Ascending aorta (tissue), 2 donors: ENCODE results near the gene ZNF695. TPM values are rescaled to one million over a fixed set of nuclear protein-coding genes. Genes with fewer than 3 reads are reported as not detected.
A peak's percentile ranks its signal among the peaks of the same experiment; 100 is the strongest.

Experiments
- DNase-seq, 2 donors: peaks; one replicate each; pipeline ENCODE4 v3.0.0-alpha.2; 2019; ENCODE audit warnings: low spot score in 2 of 2
- H3K27ac ChIP-seq, 2 donors: fragments of 200-600 bp; sonication (generic); one replicate each; pipeline ENCODE4 v1.5.1; 2016 to 2017; ENCODE audit warnings: mild to moderate bottlenecking in 1 of 2
- H3K27me3 ChIP-seq: fragments of 200-600 bp; sonication (generic); one replicate; pipeline ENCODE4 v1.5.1; 2017
- H3K36me3 ChIP-seq, 2 donors: fragments of 200-600 bp; sonication (generic); one replicate each; pipeline ENCODE4 v1.5.1; 2016
- H3K4me1 ChIP-seq, 2 donors: fragments of 200-600 bp; sonication (generic); one replicate each; pipeline ENCODE4 v1.5.1; 2016 to 2017; ENCODE audit warnings: mild to moderate bottlenecking in 1 of 2
- H3K4me3 ChIP-seq, 2 donors: fragments of 200-600 bp; sonication (generic); one replicate each; pipeline ENCODE4 v1.5.1; 2016 to 2017; ENCODE audit warnings: mild to moderate bottlenecking in 1 of 2
- H3K9me3 ChIP-seq, 2 donors: fragments of 200-600 bp; sonication (generic); one replicate each; pipeline ENCODE4 v1.5.1; 2016
- intact Hi-C: fragments of 100-400 bp; cut with DNase I; formaldehyde crosslinking; loops from one replicate; pipeline ENCODE4 v1.15.1; 2023
- total RNA-seq: library from RNA; depleted of rRNA; stranded (reverse); fragments of >200 nt; gene quantifications from one replicate; pipeline ENCODE4 v1.1.0, GENCODE V29; 2016
- TF ChIP-seq, protein P1 (sequence below), 3 experiments: fragments of 200-600 bp in 2 of 3; fragments of 450-650 bp in 1 of 3; sonication (generic) in 2 of 3; IDR thresholded peaks; one replicate each; pipeline ENCODE4 v1.5.1; 2016 to 2019; ENCODE audit warnings: antibody characterized with exemption in 3 of 3, mild to moderate bottlenecking in 1 of 3, moderate library complexity in 1 of 3

ZNF695 gene
- total RNA-seq, 1 donor from 2014 or later, result not detected

DNA sequence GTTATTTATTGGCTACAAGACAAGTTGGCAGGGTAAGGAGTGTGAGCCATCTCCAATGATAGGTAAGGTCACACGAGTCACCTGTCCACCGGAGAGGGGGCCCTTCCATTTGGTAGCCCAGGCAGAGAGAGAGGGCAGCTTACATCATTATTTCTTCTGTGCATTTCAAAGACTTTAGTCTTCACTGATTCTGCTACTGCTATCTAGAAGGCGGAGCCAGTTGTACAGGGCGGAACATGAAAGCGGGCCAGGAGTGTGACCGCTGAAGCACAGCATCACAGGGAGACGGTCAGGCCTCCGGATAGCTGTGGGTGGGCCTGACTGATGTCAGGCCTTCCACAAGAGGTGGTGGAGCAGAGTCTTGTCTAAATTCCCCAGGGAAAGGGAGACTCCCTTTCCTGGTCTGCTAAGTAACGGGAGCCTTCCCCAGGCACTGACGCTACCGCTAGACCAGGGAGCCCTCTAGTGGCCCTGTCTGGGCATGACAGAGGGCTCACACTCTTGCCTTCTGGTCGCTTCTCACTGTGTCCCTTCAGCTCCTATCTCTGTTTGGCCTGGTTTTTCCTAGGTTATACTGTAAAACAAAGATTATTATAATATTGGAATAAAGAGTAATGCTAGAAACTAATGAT is 36.7 kb downstream of the ZNF695 start:
- no peaks in the 10 kb centered on the region for H3K27me3 ChIP-seq
- no peak overlapping the region for H3K4me3 ChIP-seq
- DNase-seq, result peak in 1 of 2 donors; percentile 75
- intact Hi-C loops, result loop anchor here (2.0 kb wide), 1 partner anchor 64 kb away; no protein-coding TSS in a partner anchor
- no peaks in the 10 kb centered on the region for H3K4me1 ChIP-seq
- TF ChIP-seq, protein P1, sequence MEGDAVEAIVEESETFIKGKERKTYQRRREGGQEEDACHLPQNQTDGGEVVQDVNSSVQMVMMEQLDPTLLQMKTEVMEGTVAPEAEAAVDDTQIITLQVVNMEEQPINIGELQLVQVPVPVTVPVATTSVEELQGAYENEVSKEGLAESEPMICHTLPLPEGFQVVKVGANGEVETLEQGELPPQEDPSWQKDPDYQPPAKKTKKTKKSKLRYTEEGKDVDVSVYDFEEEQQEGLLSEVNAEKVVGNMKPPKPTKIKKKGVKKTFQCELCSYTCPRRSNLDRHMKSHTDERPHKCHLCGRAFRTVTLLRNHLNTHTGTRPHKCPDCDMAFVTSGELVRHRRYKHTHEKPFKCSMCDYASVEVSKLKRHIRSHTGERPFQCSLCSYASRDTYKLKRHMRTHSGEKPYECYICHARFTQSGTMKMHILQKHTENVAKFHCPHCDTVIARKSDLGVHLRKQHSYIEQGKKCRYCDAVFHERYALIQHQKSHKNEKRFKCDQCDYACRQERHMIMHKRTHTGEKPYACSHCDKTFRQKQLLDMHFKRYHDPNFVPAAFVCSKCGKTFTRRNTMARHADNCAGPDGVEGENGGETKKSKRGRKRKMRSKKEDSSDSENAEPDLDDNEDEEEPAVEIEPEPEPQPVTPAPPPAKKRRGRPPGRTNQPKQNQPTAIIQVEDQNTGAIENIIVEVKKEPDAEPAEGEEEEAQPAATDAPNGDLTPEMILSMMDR (IDR thresholded peaks at IDR 0.05), result peak; percentile 71 to 90 (median 88)
- H3K27ac ChIP-seq, result no peak overlapping the region
- no peaks in the 10 kb centered on the region for H3K9me3 ChIP-seq
- H3K36me3 ChIP-seq, result no peaks in the 10 kb centered on the region

DNA sequence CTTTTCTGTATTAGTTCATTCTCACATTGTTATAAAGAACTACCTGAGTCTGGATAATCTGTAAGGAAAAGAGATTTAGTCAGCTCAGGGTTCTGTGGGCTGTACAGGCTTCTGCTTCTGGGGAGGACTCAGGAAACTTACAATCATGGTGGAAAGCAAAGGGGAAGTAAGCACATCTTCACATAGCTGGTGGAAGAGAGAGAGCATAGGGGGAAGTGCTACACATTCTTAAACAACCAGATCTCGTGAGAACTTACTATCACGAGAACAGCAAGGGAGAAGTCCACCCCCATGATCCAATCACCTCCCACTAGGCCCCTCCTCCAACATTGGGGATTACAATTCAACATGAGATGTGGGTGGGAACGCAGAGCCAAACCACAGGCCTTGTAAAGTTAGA is 38.2 kb downstream of the ZNF695 start:
- Histone ChIP-seq H3K9me3 (no peaks in the 10 kb centered on the region), H3K36me3 (no peaks in the 10 kb centered on the region), H3K27me3 (no peaks in the 10 kb centered on the region), H3K4me1 (no peaks in the 10 kb centered on the region), H3K27ac (no peak overlapping the region), H3K4me3 (no peak overlapping the region)
- DNase-seq, result no peak
- TF ChIP-seq, protein P1 (IDR thresholded peaks at IDR 0.05), result no peak
- intact Hi-C loops, result loop anchor here (2.0 kb wide), 1 partner anchor 63 kb away; no protein-coding TSS in a partner anchor

GRCh38 chr1:246966502-246966901 is 41.4 kb downstream of the ZNF695 start:
- Histone ChIP-seq H3K27ac (no peak overlapping the region), H3K36me3 (no peaks in the 10 kb centered on the region), H3K4me3 (no peak overlapping the region), H3K9me3 (no peaks in the 10 kb centered on the region), H3K27me3 (no peaks in the 10 kb centered on the region), H3K4me1 (no peaks in the 10 kb centered on the region)
- DNase-seq, result no peak
- TF ChIP-seq, protein P1 (IDR thresholded peaks at IDR 0.05), result no peak
- intact Hi-C loops, result no loop called here

DNA sequence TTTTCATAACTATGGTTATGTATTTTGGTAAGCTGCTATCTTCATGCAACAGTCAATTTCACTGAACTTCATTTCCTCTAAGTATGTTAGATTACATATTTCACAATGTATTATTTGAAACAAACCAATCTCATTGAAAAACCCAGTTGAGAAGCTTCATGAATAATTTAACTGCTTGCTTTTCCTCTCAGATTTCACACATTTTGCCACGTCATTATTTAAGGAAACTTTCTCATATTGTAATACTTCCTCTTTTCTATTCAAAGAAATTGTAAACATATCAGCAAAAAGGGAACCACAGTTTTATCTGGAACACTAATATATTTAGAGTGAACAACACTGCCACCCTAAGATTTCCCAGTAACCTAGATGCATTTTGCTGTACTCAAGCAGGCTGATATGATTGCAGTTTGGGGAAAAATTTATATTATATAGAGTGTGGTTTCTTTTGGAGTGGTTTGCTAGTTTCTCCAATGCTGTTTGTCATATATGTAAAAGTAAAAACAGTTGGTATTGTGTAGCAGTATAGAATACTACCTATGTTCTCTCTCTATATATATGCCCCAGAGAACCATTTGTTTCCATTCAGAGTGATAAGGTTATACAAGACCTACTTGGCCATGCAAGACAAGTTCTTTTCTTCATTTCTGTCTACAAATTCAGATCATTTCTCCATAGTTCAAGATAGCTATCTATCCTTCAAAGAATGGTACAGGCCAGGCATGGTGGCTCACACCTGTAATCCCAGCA is 47.7 kb downstream of the ZNF695 start:
- Histone ChIP-seq H3K4me3 (no peak overlapping the region), H3K27ac (peak overlapping the region in 1 of 2 donors; percentile 2), H3K36me3 (no peaks in the 10 kb centered on the region), H3K27me3 (no peaks in the 10 kb centered on the region), H3K9me3 (no peaks in the 10 kb centered on the region), H3K4me1 (no peaks in the 10 kb centered on the region)
- DNase-seq, result no peak
- intact Hi-C loops, result loop anchor here (1.0 kb wide), 1 partner anchor 53 kb away; no protein-coding TSS in a partner anchor
- TF ChIP-seq, protein P1 (IDR thresholded peaks at IDR 0.05), result peak in 2 of 3 experiments; percentile 15 to 48

DNA sequence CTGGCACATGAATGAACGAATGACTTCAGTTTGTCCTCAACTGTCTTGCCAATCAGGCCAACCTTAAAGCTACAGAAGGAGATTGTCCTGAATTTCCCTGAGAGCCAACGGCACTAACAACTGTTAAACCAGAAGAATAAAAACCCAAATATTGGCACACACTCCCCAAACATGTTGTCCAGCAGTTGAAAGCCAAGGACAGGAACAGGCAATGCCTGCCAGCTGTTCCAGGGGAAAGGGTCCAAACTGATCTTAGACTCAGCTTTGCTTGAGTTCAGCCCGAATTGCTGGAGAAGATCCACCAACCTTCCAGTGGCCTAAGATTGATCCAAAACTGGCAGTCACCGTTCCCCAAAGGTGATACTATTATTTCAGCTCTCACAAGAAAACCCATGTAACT is 53.7 kb downstream of the ZNF695 start:
- no peaks in the 10 kb centered on the region for H3K9me3 ChIP-seq
- peaks cover 0 to 4% of the 10 kb centered on the region in 2 donors for H3K4me1 ChIP-seq
- TF ChIP-seq, protein P1 (IDR thresholded peaks at IDR 0.05), result no peak
- H3K36me3 ChIP-seq, result no peaks in the 10 kb centered on the region
- intact Hi-C loops, result no loop called here
- H3K27me3 ChIP-seq, result no peaks in the 10 kb centered on the region
- no peak overlapping the region for H3K4me3 ChIP-seq
- no peak for DNase-seq
- H3K27ac ChIP-seq, result peak overlapping the region; percentile 9 to 49
